IPS-NIHi11 (cell line): ENCODE measurements around the gene MAMDC4.

ENCODE experiments used
- DNase-seq: peaks from one replicate; pipeline ENCODE4 v3.0.0; 2012; ENCODE audit warnings: mixed read lengths, low spot score

Gene MAMDC4

GRCh38 chr9:136890661-136891060, 38.5 kb downstream of the MAMDC4 start:
- DNase-seq: peak; percentile 0

- DNase-seq: no peak
These were observed 43.9 kb downstream of the MAMDC4 start for GRCh38 chr9:136896027-136896426.

- DNase-seq: no peak
These were observed 46.4 kb downstream of the MAMDC4 start for GRCh38 chr9:136898483-136899100.

GRCh38 chr9:136899196-136899595, 47.0 kb downstream of the MAMDC4 start:
- DNase-seq: no peak

GRCh38 chr9:136900556-136900955, 48.4 kb downstream of the MAMDC4 start:
- DNase-seq: no peak

GRCh38 chr9:136900988-136901515, 48.9 kb downstream of the MAMDC4 start:
- no peak for DNase-seq

GRCh38 chr9:136901516-136902258, 49.5 kb downstream of the MAMDC4 start:
- no peak for DNase-seq

GRCh38 chr9:136902259-136902821, 50.2 kb downstream of the MAMDC4 start:
- DNase-seq: no peak

- DNase-seq: no peak
These were observed 51.0 kb downstream of the MAMDC4 start for GRCh38 chr9:136903041-136903554.

- DNase-seq: no peak
These were observed 54.1 kb downstream of the MAMDC4 start for GRCh38 chr9:136906266-136906665.

- DNase-seq: no peak
These were observed 55.1 kb downstream of the MAMDC4 start for GRCh38 chr9:136907011-136907914.
